SK-N-SH (cell line): Measurements from ENCODE around the gene SDR42E1.
A peak's percentile ranks its signal among the peaks of the same experiment; 100 is the strongest.

Experiments used
- CTCF ChIP-seq: fragments of 200-600 bp; sonication (generic); IDR thresholded peaks from 2 replicates; pipeline ENCODE4 v1.6.1; 2017; ENCODE audit warnings: antibody characterized with exemption, mild to moderate bottlenecking, moderate library complexity
- MXI1 ChIP-seq: IDR thresholded peaks from 2 replicates; pipeline ENCODE4 v1.6.1; 2012; ENCODE audit warnings: mild to moderate bottlenecking, low read depth, low read length, improper control_type of control experiment
- NFIC ChIP-seq: IDR thresholded peaks from 2 replicates; pipeline ENCODE4 v1.4.0; 2012; ENCODE audit warnings: borderline replicate concordance
- POLR2AphosphoS5 ChIP-seq: IDR thresholded peaks from 2 replicates; pipeline ENCODE4 v1.6.1; 2012; ENCODE audit warnings: low read depth, low read length
- RAD21 ChIP-seq: IDR thresholded peaks from 2 replicates; pipeline ENCODE4 v1.6.1; 2012; ENCODE audit warnings: mild to moderate bottlenecking, low read length
- REST ChIP-seq: IDR thresholded peaks from 2 replicates; pipeline ENCODE4 v1.6.1; 2012; ENCODE audit warnings: mild to moderate bottlenecking, low read depth, low read length, moderate library complexity
- TAF1 ChIP-seq: IDR thresholded peaks from 2 replicates; pipeline ENCODE4 v1.6.1; 2012; ENCODE audit warnings: low read depth, mild to moderate bottlenecking, low read length, moderate library complexity, borderline replicate concordance
- TCF12 ChIP-seq: IDR thresholded peaks from 2 replicates; pipeline ENCODE4 v1.4.0; 2012
- ZBTB33 ChIP-seq: IDR thresholded peaks from 2 replicates; pipeline ENCODE4 v1.4.0; 2012; ENCODE audit warnings: low read depth, borderline replicate concordance

- no peak for TF ChIP-seq REST
- TF ChIP-seq MXI1 = no peak
- no peak; the same call in 1 of the 2 replicates for TF ChIP-seq NFIC
- no peak for TF ChIP-seq CTCF
- TF ChIP-seq RAD21 = no peak
- peak; percentile 49; the same call in 1 of the 2 replicates for TF ChIP-seq POLR2AphosphoS5
- no peak for TF ChIP-seq TAF1
- TF ChIP-seq TCF12 = peak; percentile 93
- TF ChIP-seq ZBTB33 = no peak
Measured at GRCh38 chr16:82043680-82044584, 32.7 kb upstream of the SDR42E1 start.
